Stromal cell of bone marrow (primary cell): ENCODE results near the gene COQ8A.
"Not testable (repeated sequence)": the region's sequence is repeated elsewhere in the genome, so short reads cannot be mapped to it uniquely, and the experiment has no call there.

ENCODE experiments used
- DNase-seq: peaks from one replicate; pipeline ENCODE4 v3.0.0-alpha.2; 2012; ENCODE audit warnings: low read depth

COQ8A gene

DNA sequence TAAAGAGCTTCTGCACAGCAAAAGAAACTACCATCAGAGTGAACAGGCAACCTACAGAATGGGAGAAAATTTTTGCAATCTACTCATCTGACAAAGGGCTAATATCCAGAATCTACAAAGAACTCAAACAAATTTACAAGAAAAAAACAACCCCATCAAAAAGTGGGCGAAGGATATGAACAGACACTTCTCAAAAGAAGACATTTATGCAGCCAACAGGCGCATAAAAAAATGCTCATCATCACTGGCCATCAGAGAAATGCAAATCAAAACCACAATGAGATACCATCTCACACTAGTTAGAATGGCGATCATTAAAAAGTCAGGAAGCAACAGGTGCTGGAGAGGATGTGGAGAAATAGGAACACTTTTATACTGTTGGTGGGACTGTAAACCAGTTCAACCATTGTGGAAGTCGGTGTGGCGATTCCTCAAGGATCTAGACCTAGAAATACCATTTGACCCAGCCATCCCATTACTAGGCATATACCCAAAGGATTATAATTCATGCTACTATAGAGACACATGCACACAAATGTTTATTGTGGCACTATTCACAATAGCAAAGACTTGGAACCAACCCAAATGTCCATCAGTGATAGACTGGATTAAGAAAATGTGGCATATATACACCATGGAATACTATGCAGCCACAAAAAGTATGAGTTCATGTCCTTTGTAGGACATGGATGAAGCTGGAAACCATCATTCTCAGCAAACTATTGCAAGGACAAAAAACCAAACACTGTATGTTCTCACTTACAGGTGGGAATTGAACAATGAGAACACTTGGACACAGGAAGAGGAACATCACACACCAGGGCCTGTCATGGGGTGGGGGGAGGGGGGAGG, 10.6 kb upstream of the COQ8A start:
- not testable (repeated sequence) for DNase-seq

DNA sequence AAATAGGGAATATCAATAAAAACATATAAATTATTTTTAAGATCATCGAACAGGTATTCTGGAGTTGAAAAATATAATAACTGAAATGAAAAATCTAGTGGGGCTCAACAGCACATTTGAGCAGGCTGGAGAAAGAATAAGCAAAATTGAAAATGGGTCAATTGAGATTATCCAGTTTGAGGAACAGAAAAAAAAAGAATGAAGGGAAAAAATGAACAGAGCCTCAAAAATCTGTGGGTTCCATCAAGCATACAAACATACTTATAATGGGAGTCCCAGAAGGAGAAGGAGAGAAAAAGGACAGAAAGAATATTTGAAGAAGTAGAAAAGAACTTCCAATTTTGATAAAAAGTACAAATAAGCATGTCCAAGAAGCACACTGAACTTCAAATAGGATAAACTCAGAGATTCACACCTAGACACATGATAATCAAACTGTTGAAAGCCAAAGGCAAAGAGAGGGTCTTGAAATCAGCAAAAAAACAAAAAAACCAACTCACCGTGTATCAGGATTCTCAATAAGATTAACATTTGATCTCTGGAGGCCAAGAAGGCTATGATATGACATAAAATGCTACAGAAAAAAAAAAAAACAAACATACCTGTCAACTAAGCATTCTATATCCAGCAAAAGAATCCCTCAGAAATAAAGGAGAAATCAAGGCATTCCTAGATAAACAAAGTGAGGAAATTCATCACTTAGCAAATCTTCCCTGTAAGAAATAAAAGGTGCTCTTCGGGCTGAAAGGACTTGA, 5.4 kb upstream of the COQ8A start:
- no peak for DNase-seq

- no peak for DNase-seq
Observed at GRCh38 chr1:226937940-226938725, 2.0 kb upstream of the COQ8A start.

DNA sequence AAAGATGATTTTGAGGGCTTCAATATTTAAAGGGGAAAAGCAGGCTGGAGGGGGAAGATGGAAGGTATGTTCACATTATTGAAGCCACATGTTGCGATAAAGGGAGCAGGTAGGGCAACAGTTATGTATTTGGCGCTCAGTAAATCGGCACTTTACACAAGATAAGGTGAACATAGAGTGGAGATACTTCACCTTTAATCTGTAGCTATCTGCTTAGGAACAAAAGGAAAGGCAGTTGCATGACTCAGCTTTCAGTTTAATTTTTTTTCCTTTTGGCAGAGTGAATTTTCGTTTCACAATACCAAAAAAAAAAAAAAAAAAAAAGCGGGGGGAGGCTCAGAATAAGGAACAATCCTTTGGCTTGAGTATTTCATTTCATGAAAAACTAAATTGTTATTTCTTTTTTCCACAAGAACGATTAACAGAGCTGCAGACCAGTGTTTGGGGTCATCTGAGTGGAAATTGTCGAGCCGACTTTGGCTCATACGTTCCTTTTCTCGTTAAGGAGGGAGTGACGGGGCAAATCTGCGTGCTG, 1.1 kb upstream of the COQ8A start:
- peak; percentile 39 for DNase-seq

- no peak for DNase-seq
Observed at GRCh38 chr1:226939438-226940028, 561 bp upstream of the COQ8A start.

DNA sequence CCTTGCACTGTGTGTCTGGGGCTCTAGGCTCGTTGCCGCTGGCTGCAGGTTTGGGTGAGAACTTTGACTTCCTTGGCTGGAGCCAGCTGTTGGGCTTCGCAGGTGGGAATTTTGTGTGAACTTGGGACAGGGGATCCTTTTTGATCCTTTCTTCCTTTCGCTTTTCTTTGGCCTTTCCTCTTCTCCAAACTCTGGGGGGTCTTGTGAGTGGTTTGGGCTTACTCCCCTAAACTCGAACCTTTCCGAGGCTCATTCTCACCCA, 643 bp downstream of the COQ8A start:
- no peak for DNase-seq

DNA sequence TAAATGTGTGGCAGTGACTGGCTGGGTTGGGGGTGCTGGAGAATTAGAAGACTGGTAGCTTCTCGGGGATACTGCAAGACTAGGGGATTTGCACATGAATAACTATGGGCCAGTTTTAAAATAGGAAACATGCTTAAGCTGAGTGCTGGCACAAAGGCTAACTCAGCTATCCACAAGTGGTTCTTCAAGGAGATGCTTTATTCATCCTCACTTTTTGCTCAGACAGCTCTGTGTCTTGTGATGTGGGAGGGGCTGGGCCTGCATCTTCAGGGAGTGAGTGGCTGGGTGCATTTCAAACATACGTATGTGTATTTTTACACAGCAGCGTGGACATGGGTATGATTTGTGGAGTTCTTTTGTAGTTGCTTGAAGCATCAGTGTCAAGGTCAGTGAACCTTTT, 2.3 kb downstream of the COQ8A start:
- DNase-seq = no peak

- peak; percentile 25 for DNase-seq
Observed at GRCh38 chr1:226943156-226943555, 3.1 kb downstream of the COQ8A start.

GRCh38 chr1:226943927-226944326, 3.8 kb downstream of the COQ8A start:
- DNase-seq = no peak

DNA sequence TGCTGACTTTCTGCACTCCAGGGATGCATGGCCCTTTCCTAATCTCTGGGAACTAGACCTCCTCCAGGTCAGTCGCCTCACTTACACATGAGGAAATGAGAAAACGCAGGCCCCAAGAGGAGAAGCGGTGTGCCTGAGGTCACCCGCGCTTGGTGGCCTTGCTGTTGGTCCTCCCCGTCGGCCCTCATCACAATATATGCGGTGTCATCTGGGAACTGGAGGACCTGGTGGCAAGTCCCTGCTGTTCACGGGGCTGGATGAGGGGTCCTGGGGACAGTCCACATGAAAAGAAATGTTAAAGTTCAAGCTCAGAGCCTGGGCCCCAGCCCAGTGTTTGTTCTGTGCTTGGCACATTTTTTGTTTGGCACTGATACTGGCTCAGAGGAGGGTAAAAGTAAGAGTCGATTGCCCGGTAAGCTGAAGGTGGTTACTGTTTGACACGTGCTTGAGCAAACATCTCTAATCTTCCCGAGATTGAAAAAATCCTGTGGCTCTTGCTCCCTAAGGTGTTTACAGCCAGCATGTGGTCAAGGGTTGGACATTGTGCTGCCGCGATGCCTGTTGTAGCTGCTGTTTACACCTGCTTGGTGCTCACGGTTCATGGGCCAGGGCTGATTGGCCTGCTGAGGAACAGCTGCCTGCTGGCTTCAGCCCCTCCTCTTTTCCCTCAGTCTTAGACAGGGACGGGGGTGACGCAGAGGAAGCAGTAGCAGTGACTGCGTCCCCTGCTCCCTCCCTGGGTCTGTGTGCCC, 5.2 kb downstream of the COQ8A start:
- DNase-seq = no peak

DNA sequence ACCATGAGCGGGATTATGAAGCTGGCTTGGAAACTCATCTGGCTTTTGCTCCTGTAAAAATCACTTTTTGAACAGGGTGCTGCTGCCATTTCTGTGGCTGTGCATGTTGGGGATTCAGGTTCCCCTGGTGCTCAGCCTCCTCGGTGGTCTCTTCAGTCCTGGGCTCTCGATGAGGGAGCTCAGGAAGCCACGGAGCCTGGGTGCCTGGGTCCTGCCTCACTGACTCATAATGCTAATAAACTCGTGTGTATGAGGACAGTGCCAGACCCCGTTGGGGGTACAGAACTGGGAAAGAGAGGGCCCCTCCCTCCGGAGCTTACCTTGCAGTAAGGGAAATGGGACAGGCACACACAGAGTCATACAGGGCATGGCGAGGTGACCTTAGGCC, 5.8 kb downstream of the COQ8A start:
- DNase-seq = no peak

- no peak for DNase-seq
Observed at GRCh38 chr1:226946285-226946684, 6.2 kb downstream of the COQ8A start.

GRCh38 chr1:226946841-226947240, 6.7 kb downstream of the COQ8A start:
- DNase-seq = no peak

- DNase-seq = no peak
Observed at GRCh38 chr1:226948051-226948450, 8.0 kb downstream of the COQ8A start.

- DNase-seq = no peak
Observed at GRCh38 chr1:226948480-226948879, 8.4 kb downstream of the COQ8A start.

DNA sequence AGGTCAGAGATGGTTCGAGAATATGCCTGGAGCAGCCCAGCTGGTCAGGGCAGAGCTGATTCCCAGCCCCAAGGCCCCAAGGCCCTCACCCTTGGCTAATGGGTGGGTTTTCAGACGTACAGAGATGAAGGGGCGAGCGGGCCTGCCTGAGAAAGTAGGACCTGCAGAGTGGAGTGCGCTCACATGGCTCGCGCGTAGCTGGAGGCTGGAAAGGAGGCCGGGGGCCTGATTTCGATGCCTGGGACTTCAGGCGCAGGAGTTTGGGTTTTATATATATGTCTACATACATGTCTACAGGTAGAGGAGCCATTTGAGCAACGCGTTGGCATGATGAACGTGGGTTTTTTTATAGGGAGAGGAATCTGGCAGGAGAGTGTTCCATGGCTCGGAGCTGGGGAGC, 8.9 kb downstream of the COQ8A start:
- DNase-seq = no peak

DNA sequence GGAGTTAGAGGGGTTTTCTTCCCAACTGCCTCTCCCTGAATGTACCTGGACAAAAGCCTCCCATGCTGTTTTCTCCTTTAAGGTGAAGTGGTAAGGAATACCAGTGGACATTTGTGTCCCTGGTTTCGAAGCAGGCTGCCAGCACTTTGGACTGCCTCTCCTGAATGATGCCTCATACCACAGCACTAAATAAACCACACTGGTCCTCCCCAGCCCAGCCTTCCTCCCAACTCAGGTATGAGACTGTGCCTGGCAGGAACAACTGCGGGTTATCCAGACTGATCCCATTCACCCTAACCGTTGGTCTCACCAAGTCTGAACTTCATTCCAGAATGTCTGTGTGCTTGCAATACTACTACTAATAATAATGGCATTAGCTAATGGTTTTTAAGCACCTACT, 9.3 kb downstream of the COQ8A start:
- DNase-seq = no peak

DNA sequence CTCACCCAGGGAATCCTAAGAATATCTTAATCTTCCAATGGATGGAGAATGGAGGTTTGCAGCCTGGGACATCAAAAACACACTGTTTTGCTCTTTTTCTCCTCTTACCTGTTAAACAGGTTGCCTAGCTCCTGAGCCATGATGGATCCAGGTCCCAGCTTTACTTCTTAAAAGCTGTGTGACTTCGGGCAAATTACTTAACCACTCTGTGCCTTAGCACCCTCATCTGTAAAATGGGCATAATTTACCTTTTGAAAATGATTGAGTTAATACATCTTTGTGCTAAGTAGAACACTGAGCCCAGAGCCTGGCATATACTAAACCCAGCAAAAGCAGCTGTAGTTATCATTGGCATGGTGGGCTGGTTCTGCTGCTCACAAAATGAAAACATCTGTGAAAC, 10.2 kb downstream of the COQ8A start:
- no peak for DNase-seq

- no peak for DNase-seq
Observed at GRCh38 chr1:226950871-226951270, 10.8 kb downstream of the COQ8A start.

GRCh38 chr1:226951286-226952117, 11.4 kb downstream of the COQ8A start:
- DNase-seq = no peak

DNA sequence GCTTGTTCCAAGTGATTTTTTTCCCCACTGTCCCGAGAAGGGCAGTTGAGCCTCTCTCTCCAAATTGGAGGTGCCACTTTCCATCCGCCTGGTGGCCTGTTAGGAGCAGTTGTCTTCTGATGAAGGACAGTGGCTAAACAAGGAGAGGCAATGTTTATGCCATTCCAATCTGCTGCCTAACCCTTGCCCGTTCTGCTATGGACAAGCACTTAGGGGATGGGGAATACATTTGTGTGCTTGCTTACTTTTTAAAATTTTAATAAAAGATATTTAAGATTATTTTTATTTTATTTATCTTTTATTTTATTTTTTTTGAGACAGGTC, 12.0 kb downstream of the COQ8A start:
- no peak for DNase-seq
